Activated T-cell treated with anti-CD3 and anti-CD28 coated beads for 48 hours (primary cell): ENCODE results near the gene KCNIP1.
"Not testable (repeated sequence)": the region's sequence is repeated elsewhere in the genome, so short reads cannot be mapped to it uniquely, and the experiment has no call there.

ENCODE experiments used
- DNase-seq: peaks from one replicate; pipeline ENCODE4 v3.0.0-alpha.2; 2020; ENCODE audit warnings: low read depth

The KCNIP1 gene

DNA sequence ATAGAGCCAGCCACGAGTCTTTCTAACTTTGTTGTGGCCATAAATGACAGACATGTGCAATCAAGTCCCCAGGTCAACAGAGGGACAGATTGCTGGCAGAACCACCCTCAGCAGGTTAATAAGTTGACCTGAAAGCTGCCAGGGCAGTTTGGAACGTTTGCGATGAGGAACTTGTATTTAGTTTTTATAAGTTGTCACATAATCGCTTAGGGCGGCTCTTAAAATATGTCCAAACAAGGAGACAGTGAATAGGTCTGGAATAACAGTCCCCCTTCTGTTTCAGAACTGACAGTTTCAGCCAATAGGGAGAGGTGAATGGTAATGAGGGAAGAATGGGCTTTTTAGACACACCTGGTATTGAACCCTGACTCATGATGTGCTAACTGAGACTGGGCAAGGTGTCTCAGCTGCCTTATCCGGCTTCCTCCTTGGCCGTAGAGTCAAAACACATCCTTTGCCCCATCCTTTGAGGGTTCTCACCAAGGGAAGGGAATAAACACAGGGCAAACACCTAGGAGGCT is 246.2 kb downstream of the KCNIP1 start:
- no peak for DNase-seq

DNA sequence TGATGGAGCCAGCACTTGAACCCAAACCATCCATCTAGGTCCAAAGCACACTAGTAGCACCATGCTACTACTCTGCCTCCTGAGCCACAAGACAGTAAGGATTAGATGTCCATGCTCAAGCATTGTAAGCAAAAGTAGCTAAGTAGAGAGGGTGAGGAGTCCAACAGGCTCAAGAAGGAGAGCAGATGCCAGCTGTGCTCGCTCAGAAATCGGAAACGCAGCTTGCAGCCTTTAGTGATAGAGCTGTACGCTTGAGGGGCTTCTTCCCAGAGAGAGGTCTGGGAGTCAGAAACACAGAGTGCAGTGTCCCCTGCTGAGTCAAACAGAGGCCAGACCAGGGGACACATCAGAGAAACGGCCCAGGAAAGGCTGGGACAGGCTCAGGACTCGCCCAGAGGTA is 247.0 kb downstream of the KCNIP1 start:
- DNase-seq = no peak

DNA sequence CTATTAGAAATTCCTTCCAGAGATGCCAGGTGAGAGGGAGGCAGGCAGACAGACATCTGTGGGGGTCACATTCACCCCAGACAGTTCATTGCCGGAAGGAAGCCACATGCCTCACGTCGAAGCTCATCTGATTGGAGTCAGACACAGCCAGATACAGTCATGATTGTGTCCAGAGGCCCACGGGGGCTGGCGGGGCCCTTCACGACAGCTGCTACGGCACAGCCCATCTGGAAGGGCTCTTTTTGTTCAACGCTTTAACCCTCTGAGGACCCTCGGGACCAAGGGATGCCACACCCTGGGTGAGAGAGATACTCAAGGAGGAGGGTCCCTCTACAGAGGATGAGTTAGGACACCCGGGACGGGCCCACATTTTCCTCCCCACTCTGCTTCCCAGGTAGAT is 247.8 kb downstream of the KCNIP1 start:
- no peak for DNase-seq

DNA sequence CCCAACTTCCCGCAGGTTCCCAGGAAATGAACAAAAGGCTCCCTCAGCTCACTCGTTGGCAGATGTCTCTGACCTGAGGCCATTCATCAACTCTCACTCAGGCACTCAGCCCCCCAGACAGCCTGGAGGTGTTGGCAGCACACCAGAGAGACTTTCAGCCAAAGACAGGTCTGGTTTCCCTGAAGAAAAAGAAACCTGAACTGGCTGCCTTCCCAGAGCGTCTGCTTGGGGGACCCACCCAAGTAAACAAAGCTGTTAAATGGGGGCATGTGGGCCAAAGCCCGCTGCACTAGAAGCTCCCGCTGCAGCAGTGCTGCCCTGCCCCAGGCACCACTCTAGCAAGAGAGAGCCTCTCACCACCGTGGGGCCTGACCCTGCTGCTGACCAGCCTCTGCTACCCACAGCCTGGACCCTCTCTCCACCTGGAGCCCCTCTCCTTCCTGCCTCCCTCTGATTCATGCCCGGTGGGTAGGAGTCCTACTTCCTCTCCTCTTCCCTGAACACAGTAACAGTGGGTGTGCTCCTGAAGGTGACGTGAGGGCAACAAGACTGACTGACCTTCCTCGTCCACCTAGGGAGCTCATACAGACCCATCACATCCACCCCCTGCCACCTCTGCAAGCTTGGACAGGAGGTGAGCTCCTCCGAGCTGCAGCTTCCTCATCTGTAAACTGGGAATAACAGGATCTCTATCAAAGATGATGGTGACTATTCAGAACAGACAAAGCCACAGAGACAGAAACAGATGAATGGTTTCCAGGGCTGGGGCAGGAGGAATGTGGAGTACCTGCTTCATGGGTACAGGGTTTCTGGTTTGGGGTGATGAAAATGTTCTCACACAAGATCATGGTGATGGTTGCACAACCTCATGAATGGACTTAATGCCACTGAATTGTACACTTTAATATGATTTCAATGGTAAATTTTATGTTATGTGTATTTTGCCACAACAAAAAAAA is 248.7 kb downstream of the KCNIP1 start:
- no peak for DNase-seq

DNA sequence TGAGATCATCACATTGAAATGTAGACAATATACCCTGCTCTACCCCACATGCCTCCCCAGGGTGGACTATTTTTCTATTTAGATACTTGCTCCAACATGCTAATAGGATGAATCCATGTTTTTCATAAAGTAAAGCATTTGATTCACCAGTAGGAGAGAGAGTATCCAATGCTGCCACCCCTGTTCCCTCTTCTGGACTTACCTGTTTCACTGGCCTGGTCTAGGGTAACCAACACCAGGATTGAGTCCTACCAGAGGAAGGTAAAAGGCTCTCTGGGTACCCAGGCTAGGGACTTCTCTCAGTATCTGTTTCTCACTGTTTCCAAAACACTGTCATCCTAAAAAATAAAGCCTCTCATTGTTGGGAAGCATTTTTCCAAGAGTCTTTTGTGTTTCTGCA is 249.5 kb downstream of the KCNIP1 start:
- no peak for DNase-seq

DNA sequence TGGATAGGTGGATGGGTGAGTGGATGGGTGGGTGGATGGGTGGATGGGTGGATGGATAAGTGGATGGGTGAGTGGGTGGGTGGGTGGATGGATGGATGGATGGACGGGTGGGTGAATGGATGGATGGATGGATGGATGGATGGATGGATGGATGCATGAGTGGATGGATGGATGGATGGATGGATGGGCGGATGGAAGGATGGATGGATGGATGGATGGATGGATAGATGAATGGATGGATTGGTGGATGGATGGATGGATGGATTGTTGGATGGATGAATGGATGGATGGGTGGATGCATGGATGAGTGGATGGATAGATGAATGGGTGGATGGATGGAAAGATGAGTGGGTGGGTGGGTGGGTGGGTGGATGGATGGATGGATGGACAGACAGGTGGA is 250.7 kb downstream of the KCNIP1 start:
- not testable (repeated sequence) for DNase-seq

DNA sequence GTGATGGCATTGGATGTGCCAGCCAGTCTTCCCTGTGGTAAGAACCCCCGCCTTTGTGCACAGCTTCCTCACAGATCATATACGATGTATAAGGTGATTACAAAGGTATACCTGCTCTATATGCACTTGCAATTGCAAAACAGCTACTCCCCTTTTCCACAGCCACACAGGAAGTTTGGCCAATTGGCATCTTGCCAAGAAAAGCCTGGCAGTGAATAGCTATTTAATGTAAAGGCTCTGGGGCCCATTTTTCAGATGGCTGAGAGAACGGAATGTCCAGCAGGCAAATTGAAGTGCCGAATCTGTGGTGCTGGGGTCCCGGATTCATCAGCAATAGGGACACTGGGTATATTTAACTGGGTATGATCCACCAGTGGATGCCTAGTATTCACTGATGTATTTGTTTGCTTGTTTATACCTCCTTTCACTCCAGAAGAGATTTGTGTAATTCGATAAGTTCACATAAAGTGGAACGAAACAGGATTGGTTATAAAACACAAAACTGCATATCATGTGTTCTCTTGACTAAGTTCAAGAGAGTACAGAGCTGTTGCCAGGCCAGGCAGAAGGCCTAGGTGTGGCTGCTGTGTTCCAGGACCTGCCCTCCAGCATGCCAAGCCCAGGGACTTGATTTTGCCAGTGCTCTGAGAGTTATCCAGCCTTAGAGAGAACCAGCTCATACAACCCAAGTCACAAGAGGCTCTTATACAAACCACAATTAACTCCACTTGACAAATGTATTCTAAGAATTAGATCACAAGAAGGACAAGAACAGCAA is 252.0 kb downstream of the KCNIP1 start:
- no peak for DNase-seq

DNA sequence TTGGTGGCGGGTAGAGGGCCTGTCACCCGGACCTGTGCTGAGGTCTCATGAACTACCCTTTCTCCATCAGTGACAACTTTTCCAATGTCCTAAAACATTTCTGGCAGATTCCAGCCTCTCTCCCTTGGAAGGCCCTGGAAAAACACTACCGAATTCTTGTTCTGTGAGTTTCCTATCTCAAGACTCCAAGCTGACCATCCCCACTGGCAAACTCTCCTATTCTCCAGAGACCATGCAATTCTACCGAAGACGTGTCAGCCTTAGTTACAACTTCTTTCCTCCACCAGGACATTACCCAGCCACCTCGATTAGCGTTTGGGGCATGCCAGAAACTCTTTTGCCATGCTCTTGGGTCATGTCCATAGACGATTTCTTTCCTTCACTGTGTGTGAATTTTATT is 252.9 kb downstream of the KCNIP1 start:
- DNase-seq = no peak

DNA sequence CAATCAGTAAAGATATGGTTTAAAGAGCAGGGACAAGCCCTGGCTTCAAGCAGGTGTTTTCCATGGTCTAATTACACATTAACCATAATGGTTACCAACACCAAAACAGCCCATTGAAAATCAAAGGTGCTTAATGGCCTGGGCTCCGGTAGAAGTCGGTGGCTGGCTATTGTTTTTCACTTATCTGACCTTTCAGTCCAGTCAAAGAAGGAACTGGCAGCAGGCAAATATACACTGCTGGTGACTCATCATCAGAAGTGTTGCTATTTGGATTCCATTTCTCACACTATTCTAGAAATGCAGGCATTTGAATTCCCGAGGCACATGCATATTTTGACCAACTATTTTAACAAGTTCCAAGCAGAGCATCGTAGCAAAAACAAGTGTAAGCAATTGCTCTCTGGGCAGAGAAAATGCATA is 253.4 kb downstream of the KCNIP1 start:
- DNase-seq = no peak

DNA sequence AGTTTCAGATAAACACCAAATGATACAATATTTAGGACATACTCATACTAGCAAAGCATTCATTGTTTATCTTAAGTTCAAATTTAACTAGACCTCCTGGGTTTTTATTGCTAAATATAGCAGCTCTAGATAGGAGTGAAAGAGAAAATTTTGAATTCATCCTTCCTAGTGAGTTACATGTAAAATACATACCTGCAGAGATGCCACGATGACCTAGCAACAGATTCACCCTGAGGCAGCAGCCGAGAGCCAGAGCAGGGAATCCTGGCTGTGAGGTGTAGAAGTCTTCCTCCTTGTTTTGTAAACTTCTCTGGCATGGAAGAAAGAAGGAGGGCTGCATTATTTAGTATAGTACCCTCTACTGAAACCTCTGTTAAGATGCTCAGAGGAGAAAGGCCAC is 253.8 kb downstream of the KCNIP1 start:
- no peak for DNase-seq

DNA sequence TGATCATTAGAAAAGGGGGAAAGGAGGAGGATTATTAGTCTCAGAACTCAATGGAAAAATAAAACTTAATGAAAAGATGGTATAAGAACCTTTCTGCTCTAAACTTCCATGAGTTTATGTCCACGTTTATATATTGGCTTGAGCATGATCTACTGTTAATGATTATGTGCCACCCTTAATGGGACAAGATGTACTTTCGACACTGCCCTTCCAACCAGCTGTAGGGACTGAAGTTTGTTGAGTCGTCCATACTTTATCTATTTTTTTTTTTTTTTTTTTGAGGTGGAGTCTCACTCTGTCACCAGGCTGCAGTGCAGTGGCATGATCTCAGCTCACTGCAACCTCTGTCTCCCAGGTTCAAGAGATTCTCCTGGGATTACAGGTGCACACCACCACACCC is 254.7 kb downstream of the KCNIP1 start:
- no peak for DNase-seq

DNA sequence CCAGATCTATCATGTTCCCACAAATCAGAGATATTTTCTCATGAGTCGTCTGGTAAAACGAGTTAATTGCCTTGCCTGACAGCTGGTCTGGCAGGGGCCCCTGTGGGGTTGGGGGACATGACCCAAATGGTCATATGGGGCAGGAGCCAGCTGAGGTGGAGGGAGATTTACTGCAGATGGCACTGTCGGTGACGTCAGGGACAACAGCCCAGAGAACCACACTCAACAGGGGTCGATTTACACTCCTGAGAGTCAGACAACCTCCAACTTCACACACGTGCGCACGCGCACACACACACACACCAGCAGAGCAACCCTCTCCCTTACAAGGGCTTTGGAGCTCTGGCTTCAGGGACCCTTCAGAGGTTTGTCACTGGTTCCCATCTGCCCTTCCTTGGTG is 256.3 kb downstream of the KCNIP1 start:
- no peak for DNase-seq

DNA sequence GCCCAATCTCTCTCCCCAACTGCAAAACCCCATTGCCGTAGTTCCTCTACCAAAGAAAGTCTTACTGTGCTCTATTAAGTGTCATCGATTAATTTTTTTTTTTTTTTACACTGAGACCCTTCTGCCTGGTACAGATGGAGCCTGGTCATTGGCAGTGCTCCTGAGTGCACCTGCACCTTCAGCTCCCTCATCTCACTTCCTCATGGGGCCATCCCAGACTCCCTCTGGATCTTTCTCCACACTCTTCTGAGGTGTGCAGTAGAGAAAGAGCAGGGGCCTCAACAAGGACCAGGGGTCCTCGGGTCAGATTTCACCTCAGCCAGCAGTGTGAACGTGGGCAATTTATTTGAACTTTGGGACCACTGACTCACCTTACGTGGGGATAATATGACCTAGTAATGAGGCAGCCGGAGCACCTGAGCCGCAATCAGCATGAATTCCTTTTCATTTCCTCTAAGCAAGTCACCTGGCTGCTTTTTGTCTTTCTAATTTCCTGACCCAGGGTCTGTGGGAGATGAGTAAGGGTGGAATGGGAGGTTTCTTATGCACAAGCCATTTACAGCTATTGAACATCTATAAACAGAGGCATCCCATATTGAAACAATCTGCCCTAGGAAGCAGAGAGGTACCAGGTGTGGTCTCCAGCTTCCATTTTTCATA is 257.4 kb downstream of the KCNIP1 start:
- no peak for DNase-seq

DNA sequence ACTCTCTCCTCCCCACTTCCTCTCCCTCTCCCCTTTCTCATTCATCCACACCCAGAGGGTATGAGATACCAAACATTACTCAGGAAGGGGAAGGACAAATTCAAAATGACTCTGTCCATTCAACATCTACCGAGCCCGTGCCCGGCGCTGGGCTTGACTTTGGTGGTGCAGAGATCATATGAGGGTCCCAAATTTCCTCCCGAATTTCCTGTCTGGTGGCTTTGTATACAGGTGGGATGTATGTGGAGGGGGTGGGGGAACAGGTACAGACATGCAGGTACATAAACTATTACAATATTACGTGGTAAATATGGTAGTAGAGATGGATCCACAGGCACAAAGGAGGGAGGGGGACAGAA is 257.9 kb downstream of the KCNIP1 start:
- no peak for DNase-seq

DNA sequence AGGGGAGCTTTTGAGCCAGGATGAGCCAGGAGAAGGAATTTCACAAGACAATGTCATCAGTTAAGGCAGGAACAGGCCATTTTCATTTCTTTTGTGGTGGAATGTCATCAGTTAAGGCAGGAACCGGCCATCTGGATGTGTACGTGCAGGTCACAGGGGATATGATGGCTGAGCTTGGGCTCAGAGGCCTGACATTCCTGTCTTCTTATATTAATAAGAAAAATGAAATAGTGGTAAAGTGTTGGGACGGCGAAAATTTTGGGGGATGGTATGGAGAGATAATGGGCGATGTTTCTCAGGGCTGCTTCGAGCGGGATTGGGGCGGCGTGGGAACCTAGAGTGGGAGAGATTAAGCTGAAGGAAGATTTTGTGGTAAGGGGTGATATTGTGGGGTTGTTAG is 258.5 kb downstream of the KCNIP1 start:
- not testable (repeated sequence) for DNase-seq

DNA sequence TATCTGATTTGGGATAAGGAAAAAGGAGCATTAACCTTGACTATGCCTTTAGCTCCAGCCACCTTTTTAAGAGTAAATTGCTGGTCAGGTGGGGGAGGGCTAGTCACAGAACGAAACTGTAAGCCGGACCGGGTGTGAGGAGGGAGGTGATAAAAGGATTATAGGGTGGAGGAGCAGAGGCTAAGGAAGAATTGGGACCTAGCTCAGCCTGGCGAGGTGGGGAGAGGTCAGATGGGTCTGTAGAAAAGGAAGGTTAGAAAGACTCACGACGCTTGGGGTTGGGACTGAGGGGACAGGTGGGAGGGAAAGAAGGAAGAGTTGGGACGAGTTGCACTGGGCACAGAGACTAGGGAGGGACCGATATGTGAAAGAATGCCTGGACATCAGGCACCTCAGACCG is 262.0 kb downstream of the KCNIP1 start:
- not testable (repeated sequence) for DNase-seq

DNA sequence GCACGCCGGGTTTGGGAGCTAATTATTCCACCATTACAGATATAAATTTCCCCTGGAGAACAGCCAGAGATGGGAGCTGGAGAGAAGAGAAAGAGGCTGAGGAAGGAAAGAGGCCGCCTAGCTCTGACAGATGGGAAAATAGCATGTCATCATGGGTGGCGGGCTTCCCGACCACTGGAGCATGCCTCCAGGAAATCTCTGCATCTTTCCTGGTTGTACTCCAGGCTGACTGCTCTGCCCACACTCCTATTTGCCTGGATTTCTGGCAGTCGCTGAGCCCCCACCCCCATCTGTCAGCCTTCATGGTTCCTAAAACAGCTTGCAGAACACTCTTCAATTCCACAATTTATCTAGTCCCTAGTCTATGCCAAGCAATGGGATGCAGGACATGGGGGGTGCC is 265.4 kb downstream of the KCNIP1 start:
- DNase-seq = no peak

DNA sequence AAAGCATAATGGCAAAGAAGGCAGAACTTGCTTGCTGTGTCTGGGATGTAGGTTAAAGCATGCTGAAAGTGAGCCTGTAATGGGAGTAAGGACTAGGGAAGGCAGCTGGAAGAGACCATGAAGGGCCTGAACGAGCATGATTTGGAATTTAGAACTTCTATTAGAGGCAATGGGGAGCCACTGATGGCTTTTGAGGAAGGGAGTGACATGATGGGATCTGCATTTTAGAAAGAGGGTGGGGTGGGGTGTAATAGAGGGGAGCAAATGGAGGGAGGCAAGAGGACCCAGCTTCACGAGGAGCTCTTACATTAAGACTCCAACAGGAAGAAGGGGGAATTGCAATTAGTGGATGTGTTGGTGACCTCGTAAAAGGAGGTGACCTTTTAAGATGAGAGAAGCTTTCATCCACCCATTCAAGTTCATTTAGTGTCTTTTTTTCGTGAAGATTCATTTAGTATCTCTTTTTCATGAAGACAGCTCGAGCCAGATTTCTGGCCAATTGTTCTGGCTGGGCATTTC is 266.1 kb downstream of the KCNIP1 start:
- DNase-seq = no peak

DNA sequence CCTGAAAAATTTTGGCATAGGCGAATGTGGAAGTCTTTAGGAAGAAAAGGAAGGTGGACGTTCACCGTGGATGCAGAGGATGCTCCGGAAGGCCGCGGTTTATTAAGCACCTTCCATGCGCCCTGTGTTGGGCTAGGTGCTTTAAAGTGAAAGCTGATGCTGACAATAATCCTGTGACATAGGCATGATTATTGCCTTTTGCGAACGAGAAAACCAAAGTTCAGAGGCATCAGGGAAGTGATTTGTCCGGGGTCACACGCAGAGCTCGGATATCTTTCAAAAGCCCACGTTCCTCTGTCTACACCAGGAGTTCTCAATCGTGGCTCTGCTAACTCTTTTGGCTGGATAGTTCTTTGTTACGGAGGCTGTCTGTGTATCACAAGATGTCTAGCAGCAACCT is 267.7 kb downstream of the KCNIP1 start:
- DNase-seq = no peak

DNA sequence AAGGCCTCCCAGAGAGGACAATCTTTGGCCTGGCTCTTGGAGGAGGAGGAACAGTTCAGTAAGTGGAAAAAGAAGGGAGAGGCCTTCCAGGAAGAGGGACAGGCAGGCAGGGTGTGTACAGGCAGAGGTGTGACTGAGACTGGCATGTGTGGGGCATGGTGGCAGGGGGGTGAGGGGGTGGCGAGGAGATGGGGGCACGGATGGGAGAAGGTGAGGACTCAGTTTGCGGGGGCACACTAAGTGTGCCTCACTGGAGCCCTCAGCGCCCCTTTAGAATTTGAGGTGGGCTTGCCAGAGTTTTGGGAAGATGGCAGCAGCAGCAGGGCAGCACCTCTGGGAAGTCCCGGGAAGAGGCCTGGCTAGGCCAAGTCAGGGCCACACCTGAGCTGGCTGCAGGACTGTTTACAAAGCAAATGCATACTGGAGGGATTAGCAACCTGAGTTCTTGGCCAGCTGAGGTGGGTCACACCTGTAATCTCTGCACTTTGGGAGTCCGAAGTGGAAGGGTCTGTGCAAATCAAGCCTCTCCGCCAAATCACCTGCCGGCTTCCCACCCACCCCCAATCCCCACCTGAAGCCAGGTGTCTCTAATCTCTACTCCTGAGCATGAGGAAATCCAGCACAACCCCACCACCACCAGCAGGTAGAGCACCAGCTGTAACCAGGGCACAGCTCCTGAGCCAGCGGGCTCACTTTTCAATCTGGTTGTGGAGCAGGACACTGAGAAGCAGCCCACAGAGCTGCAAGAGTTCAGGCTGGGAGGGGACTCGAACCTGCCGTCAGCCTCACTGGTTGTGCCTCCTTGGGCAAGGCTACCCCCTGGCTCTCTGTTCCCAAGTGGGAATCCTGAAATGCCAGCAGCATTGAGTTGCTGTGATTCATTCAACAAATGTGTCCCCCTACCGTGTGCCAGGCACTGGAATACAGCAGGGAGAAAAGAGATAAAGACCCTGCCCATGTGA is 269.5 kb downstream of the KCNIP1 start:
- no peak for DNase-seq

DNA sequence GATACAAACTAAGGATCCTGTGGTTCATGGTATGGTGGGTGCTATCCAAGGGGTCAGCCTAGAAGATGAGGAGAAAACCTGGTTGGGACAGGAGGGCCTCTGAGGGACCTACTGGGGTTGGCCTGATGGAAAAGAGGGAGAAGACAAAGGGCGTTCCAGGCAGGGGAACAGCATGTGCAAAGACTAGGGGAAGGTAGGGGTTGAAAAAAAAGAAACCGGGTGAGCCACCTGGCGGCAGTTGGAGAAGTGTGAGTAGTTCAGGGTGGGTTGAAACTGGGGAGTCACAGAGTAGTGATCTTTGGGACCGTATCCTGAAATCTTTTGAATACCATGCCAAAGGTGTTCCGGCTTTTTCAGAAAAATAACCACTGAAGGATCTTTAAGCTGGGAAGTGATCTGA is 271.0 kb downstream of the KCNIP1 start:
- DNase-seq = no peak
